HG02642 (cell line): Measurements from ENCODE around the gene CHKB.
A peak's percentile ranks its signal among the peaks of the same experiment; 100 is the strongest.
"Not testable (repeated sequence)": the region's sequence is repeated elsewhere in the genome, so short reads cannot be mapped to it uniquely, and the experiment has no call there.

ENCODE experiments used
- ATAC-seq: cut with Tn5 transposase; IDR thresholded peaks from one replicate; pipeline ENCODE4 v1.9.1; 2021; ENCODE audit warnings: mild to moderate bottlenecking; ENCODE audit not compliant: unreplicated experiment, poor library complexity

The CHKB gene

DNA sequence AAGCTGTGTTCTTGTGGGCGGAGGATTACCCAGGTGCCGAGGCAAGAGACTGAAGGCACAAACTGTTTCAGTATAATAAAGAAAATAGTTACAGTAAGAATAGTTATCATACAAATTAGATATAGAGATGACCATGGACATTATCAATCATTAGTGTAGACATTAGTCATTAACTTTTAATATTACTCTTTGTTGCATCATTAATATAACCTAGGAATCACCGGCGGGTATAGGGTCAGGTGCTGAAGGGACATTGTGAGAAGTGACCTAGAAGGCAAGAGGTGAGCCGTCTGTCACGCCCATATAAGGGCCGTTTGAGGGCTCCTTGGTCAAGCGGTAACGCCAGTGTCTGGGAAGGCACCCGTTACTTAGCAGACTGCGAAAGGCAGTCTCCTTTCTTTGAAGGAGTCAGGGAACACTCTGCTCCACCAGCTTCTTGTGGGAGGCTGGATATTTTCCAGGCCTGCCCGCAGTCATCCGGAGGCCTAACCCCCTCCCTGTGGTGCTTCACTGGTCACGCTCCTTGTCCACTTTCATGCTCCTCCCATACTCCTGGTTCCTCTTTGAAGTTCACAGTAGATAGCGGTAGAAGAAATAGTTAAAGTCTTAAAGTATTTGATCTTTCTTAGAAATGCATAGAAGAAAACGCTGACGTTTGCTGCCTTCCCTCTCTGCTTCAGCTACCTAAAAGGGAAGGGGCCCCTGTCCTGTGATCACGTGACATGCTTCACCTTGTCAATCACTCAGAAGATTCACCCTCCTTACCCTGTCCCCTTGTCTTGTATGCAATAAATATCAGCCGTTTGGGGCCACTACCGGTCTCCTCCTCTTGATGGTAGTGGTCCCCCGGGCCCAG is 48.6 kb downstream of the CHKB start:
- not testable (repeated sequence) for ATAC-seq

DNA sequence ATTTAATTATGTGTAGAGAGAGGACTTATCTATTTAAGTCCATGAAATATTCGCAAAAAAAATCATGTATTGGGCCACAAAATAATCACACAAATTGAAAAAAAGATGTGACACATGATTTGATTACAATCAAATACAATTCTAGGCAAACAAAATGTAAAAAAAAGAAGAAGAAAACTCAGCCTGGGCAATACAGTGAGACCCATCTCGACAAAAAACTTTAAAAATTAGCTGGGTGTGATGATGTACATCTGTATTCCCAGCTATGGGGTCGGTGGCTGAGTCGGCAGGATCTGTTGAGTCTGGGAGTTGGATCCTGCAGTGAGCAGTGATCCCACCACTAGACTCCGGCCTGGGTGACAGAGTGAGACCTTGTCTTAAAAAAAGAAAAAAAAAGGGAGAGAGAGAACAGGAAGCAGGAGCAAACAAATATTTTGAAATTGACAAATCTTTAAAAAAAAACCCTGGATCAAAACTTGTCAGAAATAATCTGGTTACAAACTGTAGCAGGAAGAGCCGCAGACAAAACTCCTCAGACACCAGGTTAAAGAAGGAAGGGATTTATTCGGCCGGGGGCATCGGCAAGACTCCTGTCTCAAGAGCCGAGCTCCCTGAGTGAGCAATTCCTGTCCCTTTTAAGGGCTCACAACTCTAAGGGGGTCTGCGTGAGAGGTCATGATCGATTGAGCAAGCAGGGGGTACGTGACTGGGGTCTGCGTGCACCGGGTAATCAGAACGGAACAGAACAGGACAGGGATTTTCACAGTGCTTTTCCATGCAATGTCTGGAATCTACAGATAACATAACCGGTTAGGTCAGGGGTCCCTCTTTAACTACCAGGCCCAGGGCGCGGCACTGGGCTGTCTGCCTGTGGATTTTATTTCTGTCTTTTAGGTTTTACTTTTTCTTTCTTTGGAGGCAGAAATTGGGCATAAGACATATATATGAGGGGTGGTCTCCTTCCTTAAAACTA is 49.5 kb downstream of the CHKB start:
- ATAC-seq: no peak

DNA sequence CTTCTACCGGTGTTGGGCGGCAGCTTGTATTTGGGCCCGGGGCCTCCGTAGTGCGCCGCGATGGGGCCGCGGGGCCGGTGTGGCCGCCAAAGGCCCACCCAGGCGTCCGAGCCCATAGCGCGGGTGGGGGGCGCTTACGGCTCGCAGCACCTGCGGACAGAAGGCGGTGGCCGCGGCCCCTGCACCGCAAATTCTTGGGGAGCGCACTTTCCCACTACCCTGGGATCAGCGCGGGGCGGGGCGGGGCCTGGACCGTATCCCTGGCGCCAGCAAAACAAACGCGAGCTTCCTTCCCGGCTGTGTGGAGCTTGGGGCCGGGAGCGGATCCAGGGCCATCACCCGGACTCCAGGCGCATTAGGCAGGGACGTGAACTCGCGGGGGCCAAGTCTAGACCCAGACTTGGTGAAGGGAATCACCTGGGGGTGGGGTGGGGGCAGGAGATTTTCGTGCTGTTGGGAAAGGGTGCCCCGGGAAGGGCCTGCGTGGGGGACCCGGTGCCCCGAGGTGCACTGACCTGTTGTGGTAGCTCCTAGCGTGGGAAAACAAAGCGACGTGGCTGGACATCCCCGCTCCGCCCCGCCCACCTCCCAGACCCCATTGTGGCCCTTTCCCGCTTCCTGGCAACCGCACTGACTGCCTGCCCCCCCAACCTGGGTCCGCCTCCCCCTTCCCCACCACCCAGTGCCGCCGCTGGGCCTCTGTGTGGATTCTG is 50.5 kb downstream of the CHKB start:
- no peak for ATAC-seq

GRCh38 chr22:50531546-50531961 is 51.1 kb downstream of the CHKB start:
- ATAC-seq: peak; percentile 30

- peak; percentile 20 for ATAC-seq
Measured at GRCh38 chr22:50530877-50531545, 51.6 kb downstream of the CHKB start.

GRCh38 chr22:50530580-50530876 is 52.1 kb downstream of the CHKB start:
- ATAC-seq: peak; percentile 0

- ATAC-seq: peak; percentile 25
Measured at GRCh38 chr22:50529897-50530579, 52.6 kb downstream of the CHKB start, which contains the start of gene TYMP. TSS of gene TYMP (minus strand) at chr22:50530012. CDS start at chr22:50529709, 303 bp downstream.

DNA sequence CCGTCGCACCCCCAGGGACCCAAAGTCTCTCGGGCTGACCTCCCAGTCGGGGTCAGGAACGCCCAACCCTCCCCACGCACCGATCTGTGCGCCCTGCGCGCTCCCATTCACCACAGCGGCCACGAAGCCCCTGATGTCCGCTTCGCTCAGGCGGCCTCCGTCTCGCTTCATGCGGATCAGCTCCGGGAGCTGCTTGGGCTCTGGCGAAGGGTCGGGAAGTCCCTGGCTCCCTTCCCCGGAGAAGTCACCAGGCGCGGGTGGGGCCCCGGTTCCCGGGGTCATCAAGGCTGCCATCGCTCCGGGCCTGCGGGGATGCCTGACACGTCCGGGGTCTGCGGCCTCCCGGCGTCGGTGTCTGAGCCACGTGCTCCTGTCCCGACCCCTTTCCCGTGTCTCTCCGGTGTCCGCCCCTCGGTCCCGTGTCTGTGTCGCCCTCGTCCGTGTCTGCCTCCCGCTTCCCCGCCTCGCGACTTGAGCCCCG is 53.2 kb downstream of the CHKB start:
- no peak for ATAC-seq
